NCI-H82 (cell line): ENCODE data around the gene TAF11L4.
"Not testable (repeated sequence)": the region's sequence is repeated elsewhere in the genome, so short reads cannot be mapped to it uniquely, and the experiment has no call there.

Experiments used
- DNase-seq: peaks from one replicate; lab custom pipeline; 2025; lab: John Stamatoyannopoulos, UW

Gene TAF11L4

DNA sequence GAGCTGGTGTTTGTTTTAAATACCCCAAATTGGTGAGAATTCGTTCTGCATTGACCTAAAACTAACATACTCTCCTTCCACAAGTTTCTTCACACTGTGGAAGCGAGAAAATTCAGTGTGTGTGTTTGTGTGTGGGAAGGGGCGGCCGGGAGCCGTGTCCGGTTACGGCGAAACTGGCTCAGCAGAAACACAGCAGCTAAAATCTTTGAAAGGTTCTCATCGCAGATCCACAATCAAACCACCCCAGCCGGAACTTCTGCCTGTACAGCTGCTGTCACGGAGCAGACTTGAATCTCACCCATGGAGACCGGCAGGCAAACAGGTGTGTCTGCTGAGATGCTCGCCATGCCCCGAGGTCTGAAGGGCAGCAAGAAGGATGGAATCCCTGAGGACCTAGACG is at the start of gene TAF11L4:
Gene TAF11L4, plus strand, starts transcription at position 301 of the 400 bp plus-strand sequence.
- not testable (repeated sequence) for DNase-seq

- not testable (repeated sequence) for DNase-seq
Observed at GRCh38 chr5:17475064-17475463, 46.5 kb upstream of the TAF11L4 start.

- DNase-seq: no peak
Observed at GRCh38 chr5:17477043-17477442, 44.6 kb upstream of the TAF11L4 start.

GRCh38 chr5:17477573-17478265 is 43.9 kb upstream of the TAF11L4 start:
- no peak for DNase-seq

GRCh38 chr5:17481378-17481777 is 40.2 kb upstream of the TAF11L4 start:
- peak; percentile 3 for DNase-seq

DNA sequence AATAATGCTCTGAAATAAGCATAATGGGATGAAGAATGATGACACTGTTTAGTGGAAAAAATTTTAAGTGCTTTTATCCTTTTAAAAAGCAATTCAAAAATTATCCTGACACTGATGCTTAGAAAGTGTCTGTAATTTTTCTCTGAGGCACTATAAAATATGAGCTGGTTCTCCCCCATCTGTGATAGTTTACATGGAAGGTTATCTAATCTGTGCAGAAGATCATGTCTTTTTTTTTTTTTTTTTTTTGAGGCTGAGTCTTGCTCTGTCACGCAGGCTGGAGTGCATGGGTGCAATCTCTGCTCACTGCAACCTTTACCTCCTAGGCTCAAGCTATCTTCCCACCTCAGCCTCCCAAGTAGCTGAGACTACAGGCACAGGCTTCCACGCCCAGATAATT is 38.8 kb upstream of the TAF11L4 start:
- DNase-seq: no peak

DNA sequence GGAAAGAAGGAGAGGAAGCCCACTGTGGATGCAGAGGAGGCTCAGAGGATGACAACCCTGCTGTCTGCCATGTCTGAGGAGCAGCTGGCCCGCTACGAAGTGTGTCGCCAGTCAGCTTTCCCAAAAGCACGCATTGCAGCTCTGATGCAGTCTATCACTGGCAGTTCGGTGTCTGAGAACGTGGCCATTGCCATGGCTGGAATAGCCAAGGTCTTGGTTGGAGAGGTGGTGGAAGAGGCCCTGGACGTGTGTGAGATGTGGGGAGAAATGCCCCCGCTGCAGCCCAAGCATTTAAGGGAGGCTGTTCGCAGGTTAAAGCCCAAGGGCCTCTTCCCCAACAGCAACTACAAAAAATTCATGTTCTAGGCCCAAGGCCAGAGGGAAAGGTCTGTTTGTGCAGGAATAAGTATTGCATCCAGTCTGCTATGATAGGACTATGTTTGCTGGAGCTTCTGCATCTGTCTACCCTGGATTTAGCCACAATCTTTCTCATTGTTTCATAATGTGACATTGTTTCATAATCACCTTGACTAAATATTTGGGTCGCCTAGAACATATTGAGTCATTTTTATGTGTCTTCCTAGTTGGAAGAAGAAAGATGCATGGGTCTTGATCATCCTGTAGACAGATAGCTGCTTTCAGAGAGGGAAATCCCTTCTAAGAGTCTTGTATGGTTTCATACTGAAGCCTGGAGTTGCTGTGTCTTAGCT is 35.0 kb upstream of the TAF11L4 start:
- DNase-seq: not testable (repeated sequence)

- no peak for DNase-seq
Observed at GRCh38 chr5:17487174-17487512, 34.5 kb upstream of the TAF11L4 start.

DNA sequence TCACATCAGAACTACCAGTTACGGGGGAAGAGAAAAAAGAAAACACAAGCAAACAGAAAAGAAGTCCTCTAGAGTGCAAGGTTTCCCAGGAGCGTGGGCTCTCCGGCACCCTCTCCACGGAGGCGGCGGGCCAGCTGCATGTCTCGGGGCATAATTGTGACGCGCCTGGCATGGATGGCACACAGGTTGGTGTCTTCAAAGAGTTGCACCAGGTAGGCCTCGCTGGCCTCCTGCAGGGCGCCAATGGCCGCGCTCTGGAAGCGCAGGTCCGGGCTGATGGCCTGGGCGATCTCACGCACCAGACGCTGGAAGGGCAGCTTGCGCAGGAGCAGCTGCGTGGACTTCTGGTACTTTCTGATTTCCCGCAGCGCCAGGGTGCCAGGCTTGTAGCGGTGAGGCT is 30.3 kb upstream of the TAF11L4 start:
- DNase-seq: not testable (repeated sequence)

DNA sequence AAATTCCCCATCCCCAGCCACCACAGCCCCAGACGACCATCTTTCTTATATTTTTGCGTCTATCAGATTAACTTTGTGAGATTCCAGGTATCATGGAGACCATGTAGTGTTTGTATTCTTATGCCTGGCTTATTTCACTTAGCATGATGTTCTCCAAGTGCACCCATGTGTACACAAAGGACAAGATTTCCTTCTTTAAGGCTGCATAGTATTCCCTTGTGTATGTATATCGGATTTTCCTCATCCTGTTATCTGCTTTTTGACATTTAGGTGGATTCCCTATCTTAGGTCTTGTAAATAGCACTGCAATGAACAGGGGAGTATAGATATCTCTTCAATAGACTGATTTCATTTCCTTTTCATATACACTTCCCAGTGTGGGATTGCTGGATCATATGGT is 28.8 kb upstream of the TAF11L4 start:
- no peak for DNase-seq

GRCh38 chr5:17497446-17497845 is 24.2 kb upstream of the TAF11L4 start:
- no peak for DNase-seq

DNA sequence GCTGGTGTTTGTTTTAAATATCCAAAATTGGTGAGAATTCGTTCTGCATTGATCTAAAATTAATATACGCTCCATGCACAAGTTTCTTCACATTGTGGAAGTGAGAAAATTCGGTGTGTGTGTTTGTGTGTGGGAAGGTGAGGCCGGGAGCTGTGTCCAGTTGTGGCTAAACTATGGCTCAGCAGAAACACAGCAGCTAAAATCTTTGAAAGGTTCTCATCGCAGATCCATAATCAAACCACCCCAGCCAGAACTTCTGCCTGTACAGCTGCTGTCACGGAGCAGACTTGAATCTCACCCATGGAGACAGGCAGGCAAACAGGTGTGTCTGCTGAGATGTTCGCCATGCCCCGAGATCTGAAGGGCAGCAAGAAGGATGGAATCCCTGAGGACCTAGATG is 23.7 kb upstream of the TAF11L4 start, which contains the start of gene TAF11L2:
Gene TAF11L2, plus strand, starts transcription at position 301 of the 400 bp plus-strand sequence.
- not testable (repeated sequence) for DNase-seq

DNA sequence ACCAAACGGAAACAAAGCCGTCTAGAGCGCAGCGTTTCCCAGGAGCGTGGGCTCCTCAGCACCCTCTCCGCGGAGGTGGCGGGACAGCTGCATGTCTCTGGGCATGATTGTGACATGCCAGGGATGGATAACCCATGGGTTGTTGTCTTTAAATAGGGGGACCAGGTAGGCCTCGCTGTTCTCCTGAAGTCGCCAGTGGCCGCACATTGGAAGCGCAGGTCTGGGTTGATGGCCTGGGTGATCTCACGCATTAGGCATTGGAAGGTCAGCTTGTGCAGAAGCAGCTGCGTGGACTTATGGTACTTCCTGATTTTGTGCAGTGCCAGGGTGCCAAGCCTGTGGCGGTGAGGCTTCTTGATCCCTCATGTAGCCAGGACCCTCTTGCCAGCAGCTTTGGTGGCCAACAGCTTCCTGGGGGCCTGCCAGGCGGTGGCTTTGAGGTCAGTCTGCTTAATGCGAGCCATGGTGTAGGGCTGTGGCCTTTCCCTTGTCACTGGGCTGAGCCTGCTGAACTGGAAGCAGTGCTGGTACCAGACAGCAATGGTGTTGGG is 9.8 kb upstream of the TAF11L4 start:
- DNase-seq: no peak

DNA sequence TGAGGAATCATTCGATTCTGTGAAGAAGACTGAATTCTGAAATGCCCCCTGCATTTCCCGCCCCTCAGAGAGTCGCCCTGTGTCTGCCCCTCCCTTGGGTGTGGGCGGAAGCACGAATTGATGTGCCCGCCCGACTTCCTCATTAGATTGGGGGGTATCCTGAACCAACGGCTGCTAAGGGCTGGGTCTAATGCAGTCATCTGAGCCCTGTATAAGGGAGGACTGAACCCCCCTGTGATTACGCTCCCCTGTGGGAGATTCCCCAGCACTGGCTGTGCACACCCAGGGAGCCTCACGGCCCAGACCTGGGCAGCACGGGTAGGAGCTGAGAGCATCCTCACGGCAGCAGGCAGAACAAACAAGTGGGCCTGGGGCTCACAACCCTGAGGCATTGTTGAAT is 4.1 kb upstream of the TAF11L4 start:
- DNase-seq: not testable (repeated sequence)

DNA sequence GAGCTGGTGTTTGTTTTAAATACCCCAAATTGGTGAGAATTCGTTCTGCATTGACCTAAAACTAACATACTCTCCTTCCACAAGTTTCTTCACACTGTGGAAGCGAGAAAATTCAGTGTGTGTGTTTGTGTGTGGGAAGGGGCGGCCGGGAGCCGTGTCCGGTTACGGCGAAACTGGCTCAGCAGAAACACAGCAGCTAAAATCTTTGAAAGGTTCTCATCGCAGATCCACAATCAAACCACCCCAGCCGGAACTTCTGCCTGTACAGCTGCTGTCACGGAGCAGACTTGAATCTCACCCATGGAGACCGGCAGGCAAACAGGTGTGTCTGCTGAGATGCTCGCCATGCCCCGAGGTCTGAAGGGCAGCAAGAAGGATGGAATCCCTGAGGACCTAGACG is 3.5 kb upstream of the TAF11L4 start, which contains the start of gene TAF11L3:
Gene TAF11L3, plus strand, starts transcription at position 301 of the 400 bp plus-strand sequence.
- DNase-seq: not testable (repeated sequence)

DNA sequence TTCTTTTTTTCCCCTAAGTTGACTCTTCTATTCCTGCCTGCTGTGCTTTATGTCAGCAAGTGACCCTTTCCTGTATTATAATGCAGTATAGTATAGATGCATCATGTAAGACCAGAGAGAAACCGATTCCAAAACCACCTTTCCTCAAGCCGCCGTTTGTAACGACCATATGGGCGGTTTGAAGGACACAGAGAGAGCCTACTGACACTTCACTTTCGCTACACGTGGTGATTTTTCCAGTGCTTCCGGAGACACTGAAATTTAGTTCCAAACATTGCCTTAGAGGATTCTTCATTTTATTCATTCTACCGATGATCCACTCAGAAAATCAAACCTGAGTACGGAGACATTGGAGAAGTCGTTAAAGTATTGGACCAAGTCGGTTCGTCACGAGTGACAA is 2.1 kb upstream of the TAF11L4 start:
- DNase-seq: not testable (repeated sequence)

DNA sequence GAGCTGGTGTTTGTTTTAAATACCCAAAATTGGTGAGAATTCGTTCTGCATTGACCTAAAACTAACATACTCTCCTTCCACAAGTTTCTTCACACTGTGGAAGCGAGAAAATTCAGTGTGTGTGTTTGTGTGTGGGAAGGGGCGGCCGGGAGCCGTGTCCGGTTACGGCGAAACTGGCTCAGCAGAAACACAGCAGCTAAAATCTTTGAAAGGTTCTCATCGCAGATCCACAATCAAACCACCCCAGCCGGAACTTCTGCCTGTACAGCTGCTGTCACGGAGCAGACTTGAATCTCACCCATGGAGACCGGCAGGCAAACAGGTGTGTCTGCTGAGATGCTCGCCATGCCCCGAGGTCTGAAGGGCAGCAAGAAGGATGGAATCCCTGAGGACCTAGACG is 3.3 kb downstream of the TAF11L4 start, which contains the start of gene TAF11L5:
Gene TAF11L5, plus strand, starts transcription at position 301 of the 400 bp plus-strand sequence.
- DNase-seq: not testable (repeated sequence)

DNA sequence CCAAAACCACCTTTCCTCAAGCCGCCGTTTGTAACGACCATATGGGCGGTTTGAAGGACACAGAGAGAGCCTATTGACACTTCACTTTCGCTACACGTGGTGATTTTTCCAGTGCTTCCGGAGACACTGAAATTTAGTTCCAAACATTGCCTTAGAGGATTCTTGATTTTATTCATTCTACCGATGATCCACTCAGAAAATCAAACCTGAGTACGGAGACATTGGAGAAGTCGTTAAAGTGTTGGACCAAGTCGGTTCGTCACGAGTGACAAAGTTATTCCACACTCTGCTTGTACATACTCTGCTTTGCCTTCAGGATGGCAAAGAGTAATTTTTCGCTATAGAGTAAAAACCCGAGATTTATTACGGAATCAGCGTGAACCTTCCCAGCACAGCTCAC is 4.9 kb downstream of the TAF11L4 start:
- not testable (repeated sequence) for DNase-seq

DNA sequence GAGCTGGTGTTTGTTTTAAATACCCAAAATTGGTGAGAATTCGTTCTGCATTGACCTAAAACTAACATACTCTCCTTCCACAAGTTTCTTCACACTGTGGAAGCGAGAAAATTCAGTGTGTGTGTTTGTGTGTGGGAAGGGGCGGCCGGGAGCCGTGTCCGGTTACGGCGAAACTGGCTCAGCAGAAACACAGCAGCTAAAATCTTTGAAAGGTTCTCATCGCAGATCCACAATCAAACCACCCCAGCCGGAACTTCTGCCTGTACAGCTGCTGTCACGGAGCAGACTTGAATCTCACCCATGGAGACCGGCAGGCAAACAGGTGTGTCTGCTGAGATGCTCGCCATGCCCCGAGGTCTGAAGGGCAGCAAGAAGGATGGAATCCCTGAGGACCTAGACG is 6.8 kb downstream of the TAF11L4 start, which contains the start of gene TAF11L6:
Gene TAF11L6, plus strand, starts transcription at position 301 of the 400 bp plus-strand sequence.
- DNase-seq: not testable (repeated sequence)
